ENCODE results near the gene ZIC2.

ZIC2 gene

GRCh38 chr13:99988529-99989275 lies 7.1 kb downstream of the ZIC2 start:
- DNase-seq: no peak

GRCh38 chr13:99989276-99990125 lies 7.9 kb downstream of the ZIC2 start:
- DNase-seq: no peak

- no peak for DNase-seq
Observed at GRCh38 chr13:99990126-99990977, 8.8 kb downstream of the ZIC2 start.

GRCh38 chr13:99991013-99991827 lies 9.6 kb downstream of the ZIC2 start:
- no peak for DNase-seq

GRCh38 chr13:99991828-99992775 lies 10.5 kb downstream of the ZIC2 start:
- no peak for DNase-seq

GRCh38 chr13:99992949-99993351 lies 11.4 kb downstream of the ZIC2 start:
- no peak for DNase-seq

GRCh38 chr13:99993660-99994637 lies 12.4 kb downstream of the ZIC2 start:
- no peak for DNase-seq

GRCh38 chr13:99994638-99995020 lies 13.0 kb downstream of the ZIC2 start:
- DNase-seq: no peak

- DNase-seq: no peak
Observed at GRCh38 chr13:99995104-99995588, 13.6 kb downstream of the ZIC2 start.

GRCh38 chr13:99995589-99996380 lies 14.2 kb downstream of the ZIC2 start:
- peak; percentile 52 for DNase-seq

GRCh38 chr13:99996381-99996973 lies 14.9 kb downstream of the ZIC2 start:
- no peak for DNase-seq

GRCh38 chr13:99997702-99998214 lies 16.2 kb downstream of the ZIC2 start:
- DNase-seq: no peak

GRCh38 chr13:99998261-99998660 lies 16.7 kb downstream of the ZIC2 start:
- DNase-seq: no peak

GRCh38 chr13:100014621-100015020 lies 33.0 kb downstream of the ZIC2 start:
- no peak for DNase-seq

GRCh38 chr13:100019780-100020356 lies 38.3 kb downstream of the ZIC2 start:
- DNase-seq: no peak

- no peak for DNase-seq
Observed at GRCh38 chr13:100022798-100023197, 41.2 kb downstream of the ZIC2 start.

- no peak for DNase-seq
Observed at GRCh38 chr13:100024023-100024422, 42.4 kb downstream of the ZIC2 start.

GRCh38 chr13:100029933-100030332 lies 48.3 kb downstream of the ZIC2 start:
- no peak for DNase-seq
